ENCODE results near the gene ASXL1. TPM values are rescaled to one million over a fixed set of nuclear protein-coding genes. Genes with fewer than 3 reads are reported as not detected.

Gene ASXL1
- total and polyA plus RNA-seq, 8 donors: 32.9 to 57.7 (median 38.0) TPM

GRCh38 chr20:32440758-32441078 is 82.6 kb downstream of the ASXL1 start:
- no peaks in the 10 kb centered on the region for H3K27me3 ChIP-seq
- FAIRE-seq (no peak), DNase-seq (no peak), ATAC-seq (no peak)
- H3K36me3 ChIP-seq: peaks cover 0 to 21% (median 13%) of the 10 kb centered on the region in 3 donors
- H3K27ac ChIP-seq: no peak overlapping the region
- WGBS, 2 donors: 89 to 95% methylated on average over 4 of the region's 4 CpGs
- no peak overlapping the region for H3K4me3 ChIP-seq
- H3K4me1 ChIP-seq: peaks cover 0 to 2% (median 0%) of the 10 kb centered on the region in 3 donors
- intact Hi-C loops (cut with DNase I): no loop called here
- H3K9me3 ChIP-seq: no peaks in the 10 kb centered on the region
- no peak for TF ChIP-seq CTCF (IDR thresholded peaks at IDR 0.05)

GRCh38 chr20:32441638-32442037 is 83.5 kb downstream of the ASXL1 start:
- Histone ChIP-seq H3K27me3 (no peaks in the 10 kb centered on the region), H3K27ac (no peak overlapping the region), H3K4me3 (no peak overlapping the region), H3K4me1 (peaks cover 0 to 2% (median 0%) of the 10 kb centered on the region in 3 donors), H3K9me3 (no peaks in the 10 kb centered on the region), H3K36me3 (peaks cover 0 to 24% (median 7%) of the 10 kb centered on the region in 3 donors)
- no peak for FAIRE-seq
- TF ChIP-seq CTCF (IDR thresholded peaks at IDR 0.05): no peak
- no peak for ATAC-seq
- WGBS, 2 donors: 94 to 97% methylated on average over 4 of the region's 4 CpGs
- intact Hi-C loops (cut with DNase I): no loop called here
- no peak for DNase-seq

GRCh38 chr20:32442630-32443373 is 84.7 kb downstream of the ASXL1 start:
- ATAC-seq: no peak
- Histone ChIP-seq H3K4me1 (peaks cover 5 to 14% (median 12%) of the 10 kb centered on the region in 3 donors), H3K9me3 (no peaks in the 10 kb centered on the region), H3K4me3 (no peak overlapping the region), H3K27me3 (no peaks in the 10 kb centered on the region), H3K27ac (no peak overlapping the region), H3K36me3 (peaks cover 0 to 29% (median 3%) of the 10 kb centered on the region in 3 donors)
- intact Hi-C loops (cut with DNase I): no loop called here
- no peak for TF ChIP-seq CTCF (IDR thresholded peaks at IDR 0.05)
- no peak for FAIRE-seq
- no peak for DNase-seq
- 70 to 76% methylated on average over 10 of the region's 10 CpGs for WGBS, 2 donors

- Histone ChIP-seq H3K27ac (no peak overlapping the region), H3K27me3 (no peaks in the 10 kb centered on the region), H3K4me1 (peaks cover 12 to 20% (median 18%) of the 10 kb centered on the region in 3 donors), H3K4me3 (no peak overlapping the region), H3K9me3 (no peaks in the 10 kb centered on the region), H3K36me3 (peaks cover 0 to 26% (median 3%) of the 10 kb centered on the region in 3 donors)
- ATAC-seq (no peak), DNase-seq (no peak), FAIRE-seq (no peak)
- 85 to 96% methylated on average over 3 of the region's 3 CpGs for WGBS, 2 donors
- intact Hi-C loops (cut with DNase I): no loop called here
- TF ChIP-seq CTCF (IDR thresholded peaks at IDR 0.05): no peak
Observed at GRCh38 chr20:32443386-32443974, 85.3 kb downstream of the ASXL1 start.

All from pancreas (tissue), 10 donors.